HG03196 (cell line): ENCODE measurements around the gene GFOD2.
A peak's percentile ranks its signal among the peaks of the same experiment; 100 is the strongest.

Source experiments
- ATAC-seq: cut with Tn5 transposase; IDR thresholded peaks from one replicate; pipeline ENCODE4 v1.9.1; 2021; ENCODE audit not compliant: unreplicated experiment

GFOD2 gene

DNA sequence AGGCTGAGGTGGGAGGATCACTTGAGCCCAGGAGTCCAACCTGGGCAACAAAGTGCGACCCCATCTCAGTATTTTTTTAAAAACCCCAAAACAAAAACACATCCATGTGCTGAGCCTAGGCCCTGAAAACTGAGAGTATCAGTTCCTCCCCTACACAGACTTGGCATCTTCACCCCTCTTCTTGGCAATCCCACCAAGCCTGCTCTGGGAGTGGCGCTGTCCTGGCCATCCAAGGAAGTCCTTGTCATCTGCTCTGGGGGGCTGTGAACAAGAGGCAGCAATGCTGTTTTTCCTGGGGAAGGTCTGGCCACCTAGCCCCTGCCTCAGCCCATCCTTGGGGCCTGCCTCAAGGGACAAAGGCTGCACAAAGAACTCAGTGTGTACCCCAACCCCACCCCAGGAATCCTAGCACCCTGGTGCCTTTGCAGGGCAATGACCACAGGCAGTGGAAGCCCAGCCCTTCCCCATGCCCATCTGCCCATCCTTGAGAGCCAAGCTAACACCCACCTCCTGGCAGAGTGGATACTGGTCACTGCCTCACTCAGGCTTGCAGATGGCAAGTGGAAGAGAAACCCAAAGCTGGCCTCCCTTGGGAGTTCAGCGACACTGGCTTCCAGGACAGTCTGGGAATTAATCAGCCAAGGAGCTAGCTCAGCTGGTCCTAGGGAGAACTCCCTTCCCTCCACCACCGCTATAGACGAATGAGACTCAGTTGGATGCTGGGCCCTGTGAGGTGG, 14.8 kb upstream of the GFOD2 start:
- ATAC-seq: no peak

DNA sequence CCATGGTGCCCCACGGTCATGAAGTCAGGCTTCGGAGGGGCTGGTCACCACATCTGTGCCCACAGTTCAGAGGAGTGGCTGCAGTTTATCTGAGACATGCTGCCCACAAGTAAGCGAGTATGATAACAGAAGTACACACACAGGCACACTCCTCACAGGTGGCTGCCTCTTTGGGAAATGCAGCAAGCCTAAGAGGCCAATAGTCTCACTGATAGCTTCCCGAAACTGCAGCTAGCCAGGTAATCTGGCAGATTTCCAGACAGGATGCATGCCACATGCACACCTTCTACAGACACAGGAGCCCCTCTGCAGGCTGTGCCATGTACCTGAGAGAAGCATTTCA, 12.6 kb upstream of the GFOD2 start:
- ATAC-seq: no peak

DNA sequence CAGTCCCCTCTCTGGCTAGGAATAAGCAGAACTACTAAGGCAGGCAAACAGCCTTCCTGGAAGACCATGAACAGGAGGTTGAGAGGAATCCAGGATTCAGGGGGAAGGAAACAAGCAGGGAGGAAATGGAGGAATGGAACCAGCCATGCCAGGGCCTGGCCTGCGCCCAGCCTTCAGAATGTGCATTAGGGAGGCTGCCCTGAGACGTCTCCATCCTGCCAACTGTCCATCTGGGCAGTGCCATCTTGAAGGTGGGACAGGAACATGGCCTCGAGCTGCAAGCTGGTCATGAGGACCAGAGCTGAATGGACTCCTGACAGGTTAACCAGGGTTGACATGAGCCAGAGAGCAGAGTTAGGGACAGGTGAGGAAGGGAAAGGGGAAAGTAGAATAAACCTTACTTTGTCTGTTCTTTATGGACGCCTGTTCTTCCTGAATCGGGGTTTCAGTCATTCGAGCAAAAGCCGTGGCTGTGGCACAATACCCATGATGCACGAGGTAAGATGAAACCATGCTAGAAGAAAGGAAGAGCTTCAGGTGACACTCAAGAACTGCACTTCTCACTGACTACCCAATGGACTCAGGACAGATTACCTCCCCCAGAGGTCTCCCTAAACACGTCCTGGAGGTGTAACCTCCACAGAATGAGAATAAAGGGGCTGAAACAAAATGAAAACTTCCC, 12.1 kb upstream of the GFOD2 start:
- ATAC-seq: no peak

DNA sequence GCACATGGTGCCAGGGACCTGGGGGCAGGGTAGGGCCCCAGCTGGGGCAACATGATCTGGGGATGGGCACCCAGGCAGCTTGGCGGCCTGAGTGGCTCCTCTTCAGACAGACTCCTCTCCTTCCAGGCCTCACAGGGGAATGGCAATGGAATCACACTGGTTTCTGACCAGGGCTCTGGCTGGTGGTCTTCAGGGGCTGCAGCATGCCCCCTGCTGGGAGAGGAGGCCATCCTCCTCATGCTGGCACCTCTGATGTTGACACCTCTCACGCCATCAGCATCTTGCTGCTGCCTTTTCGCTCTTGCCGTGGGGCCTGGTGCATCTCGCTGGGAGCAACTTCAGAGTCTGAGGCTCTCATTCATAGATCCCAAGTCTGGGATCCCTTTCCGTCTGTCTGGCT, 11.2 kb upstream of the GFOD2 start:
- no peak for ATAC-seq

DNA sequence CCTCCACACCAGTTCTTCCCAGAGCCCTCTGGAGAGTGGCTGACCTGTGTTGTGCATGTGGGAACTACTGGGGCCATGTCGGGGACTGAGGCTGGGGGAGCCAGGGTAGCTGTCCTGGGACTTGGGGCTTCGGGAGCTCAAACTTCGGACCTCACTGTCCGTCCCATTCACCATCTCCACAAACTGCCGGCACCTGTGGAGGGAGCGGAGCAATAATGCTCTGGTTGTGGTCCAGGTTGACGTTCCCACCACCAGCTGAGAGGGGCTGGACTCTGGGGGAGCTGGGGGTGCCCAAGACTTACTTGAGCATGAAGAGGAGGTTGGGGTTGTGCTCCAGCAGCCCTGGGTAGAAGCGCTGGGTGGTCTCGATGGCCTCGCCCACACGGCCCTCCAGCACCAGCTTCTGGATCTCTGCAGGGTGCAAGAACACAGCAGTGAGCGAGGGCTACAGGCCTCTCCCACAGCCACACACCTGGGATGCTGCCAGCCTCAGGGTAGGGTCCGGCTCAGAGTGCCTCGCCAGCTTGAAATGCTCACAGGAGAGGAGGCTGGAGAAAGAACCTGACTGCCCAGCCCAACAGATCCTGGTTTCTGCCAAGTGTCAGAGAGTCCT, 10.6 kb upstream of the GFOD2 start:
- ATAC-seq: no peak

DNA sequence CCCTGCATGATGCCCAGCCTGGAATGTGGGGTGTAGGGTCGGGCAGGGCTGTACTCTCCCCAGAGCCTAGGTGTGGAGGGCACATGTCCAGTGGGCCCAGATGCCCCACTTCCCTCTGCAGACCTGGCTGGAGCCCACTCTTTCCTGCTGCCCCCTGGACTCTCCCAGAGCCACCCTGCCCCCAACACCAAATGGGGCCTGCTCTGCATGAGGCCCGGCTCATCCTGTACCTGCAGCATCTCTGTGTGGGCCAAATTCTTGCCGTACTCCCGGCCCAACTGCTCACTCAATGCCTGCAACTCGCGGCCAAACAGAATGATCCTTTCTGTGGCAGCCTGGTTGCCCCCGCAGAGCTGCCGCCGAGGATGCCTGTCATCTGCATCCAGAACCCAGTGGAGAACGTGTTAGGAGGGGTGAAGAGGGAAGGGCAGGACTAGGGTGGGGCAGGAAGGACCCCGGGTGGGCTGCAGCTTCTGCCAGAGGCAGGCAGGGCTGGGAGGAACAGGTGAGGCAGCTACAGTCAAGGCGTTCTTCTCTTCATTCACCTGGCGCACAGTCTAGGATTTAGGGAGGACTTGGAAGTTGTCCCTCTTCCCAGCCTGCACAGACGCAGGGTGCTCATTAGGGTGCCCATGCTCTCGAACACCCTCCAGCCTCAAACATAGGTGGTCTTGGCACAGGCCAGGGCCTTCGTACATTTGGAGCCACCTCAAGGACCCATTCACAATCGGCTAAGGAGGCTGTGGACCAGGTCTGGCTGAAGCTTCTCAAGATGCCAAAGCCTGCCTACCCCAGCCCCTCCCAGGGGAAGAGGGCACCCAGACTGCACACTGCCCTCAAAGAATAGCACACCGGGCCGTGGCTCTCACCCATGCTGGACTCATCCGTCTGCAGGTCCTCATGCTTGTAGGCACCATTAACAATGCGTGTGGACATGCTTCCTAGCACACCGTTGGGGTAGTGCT, 8.7 kb upstream of the GFOD2 start:
- no peak for ATAC-seq

DNA sequence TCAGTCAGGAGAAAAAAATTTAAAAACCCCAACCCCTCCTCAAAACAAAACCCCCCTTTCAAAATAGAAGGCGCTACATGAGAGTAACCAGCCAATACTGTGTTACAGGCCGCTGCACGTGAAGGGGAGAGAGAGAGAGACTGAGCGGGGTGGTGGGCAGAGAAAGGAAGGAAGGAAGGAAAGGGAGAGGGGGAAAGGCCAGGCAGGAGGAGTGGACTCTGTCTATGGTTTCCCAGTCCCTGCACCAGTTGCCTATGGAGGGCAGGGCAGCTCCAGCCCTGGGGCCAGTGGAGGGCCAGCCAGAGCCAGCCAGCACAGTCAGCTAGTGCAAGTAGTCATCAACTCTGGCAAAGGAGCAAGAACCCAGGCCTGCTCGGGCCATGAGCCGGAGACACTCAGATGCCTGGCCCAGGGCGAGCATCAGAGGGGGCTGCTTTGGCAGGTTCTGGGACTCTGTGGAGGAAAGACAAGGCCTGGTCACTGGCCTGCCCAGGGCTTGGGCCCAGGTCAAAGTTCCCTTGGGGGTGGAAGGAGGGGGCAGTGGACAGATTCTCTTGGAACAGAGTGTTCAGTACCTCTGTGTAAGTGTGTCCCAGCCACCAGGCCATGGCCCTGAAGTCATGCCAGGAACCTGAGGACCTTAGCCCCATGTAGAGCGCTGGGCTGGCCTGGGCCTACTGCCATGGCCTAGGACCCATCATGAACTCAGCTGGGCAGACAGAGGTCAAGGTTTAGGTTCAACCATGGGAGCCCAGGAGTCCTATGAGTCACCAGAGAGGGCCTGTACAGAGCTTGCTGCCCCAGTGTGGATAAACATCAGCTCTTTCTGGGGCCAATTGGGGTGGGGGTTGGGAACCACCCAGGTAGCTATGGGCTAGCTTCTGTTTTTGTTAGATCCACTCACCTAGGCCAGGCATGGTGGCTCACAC, 7.3 kb upstream of the GFOD2 start:
- no peak for ATAC-seq

DNA sequence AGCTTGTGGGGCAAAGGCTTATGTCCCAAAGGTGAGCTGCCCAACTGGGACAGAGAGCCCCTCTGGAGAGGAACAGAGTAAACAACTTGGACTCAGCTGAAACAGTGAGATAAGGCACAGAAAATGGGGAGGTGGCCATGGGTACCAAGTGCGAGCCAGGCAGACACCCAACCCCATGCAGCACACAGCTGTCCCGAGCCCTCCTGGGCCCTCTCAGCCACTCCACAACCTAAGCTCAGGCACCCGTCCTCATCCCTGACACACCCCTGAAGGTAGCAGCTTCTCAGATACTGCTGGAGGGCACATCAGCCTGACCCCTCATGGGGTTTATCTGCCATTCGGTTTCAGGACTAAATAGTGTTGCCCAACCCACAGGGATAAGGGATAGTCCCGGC, 4.8 kb upstream of the GFOD2 start:
- no peak for ATAC-seq

DNA sequence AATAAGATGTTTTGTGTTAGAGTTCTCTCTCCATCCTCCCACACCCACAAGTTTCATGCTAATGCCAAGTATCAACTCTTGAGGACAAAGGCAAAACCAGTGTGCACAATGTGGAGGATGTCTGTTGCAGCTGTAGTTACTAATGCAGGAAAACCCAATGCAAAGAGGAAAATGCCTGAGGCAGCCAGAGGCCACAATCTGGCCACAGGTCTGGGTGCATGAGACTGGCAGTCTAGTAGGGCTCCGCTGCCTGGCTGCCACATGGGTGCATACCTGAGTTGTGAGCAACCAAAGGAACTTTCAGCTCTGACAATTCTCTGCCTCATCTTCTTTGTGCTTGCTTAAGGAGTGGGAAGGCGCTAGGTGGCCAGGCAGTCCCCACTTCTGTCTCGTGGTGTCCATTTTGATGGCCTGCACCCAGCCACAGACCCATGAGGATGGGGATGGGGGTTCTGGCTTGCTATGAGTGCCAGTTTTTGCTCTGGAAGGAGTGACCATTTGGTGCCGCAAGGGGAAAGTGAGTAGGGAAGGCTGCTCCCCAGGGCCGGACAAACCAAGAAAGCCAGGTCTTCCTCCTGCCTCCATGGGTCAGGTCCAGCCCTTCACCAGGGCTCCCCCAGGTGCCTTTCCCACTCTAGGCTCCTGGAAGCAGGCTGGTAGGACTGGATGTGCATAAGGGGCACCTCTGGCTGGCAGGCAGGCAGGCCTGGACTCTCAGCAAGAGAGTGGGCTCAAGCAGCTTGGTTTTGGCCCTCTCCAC, 4.2 kb upstream of the GFOD2 start:
- no peak for ATAC-seq

DNA sequence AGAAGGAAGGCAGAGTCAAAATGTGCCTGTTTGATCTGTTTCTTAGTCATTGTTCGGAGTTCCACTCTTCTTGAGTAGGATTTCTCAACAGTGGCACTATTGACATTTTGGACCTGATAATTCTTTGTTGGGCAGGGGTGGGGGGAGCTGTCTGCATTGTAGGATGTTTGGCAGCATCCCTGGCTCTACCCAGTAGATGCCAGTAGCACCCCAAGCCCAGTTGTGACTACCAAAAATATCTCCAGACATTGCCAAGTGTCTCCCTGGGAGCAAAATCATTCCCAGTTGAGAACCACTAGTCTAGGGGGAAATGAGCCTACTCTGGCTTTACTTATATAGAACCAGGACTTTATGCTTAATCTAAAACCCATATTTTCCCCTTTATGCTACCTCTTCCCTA, 1.1 kb upstream of the GFOD2 start:
- no peak for ATAC-seq

DNA sequence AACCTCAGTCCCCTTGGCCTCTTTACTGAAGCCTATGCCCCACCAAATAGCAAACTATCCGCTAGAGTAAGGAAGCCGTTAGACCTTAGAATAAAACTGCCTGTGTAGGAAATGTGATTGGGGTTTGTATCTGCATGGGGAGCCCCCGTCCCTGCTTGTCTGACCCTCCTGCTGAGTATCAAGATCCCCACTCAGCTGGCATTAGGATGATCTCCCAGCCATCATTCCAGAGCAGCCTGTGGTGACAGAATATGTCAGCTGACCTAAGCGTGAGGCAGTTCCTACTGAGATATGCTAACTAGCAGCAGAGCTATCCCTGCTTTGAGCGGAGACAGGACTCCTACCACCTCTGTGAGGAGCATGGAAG, 645 bp upstream of the GFOD2 start:
- peak; percentile 20 for ATAC-seq

DNA sequence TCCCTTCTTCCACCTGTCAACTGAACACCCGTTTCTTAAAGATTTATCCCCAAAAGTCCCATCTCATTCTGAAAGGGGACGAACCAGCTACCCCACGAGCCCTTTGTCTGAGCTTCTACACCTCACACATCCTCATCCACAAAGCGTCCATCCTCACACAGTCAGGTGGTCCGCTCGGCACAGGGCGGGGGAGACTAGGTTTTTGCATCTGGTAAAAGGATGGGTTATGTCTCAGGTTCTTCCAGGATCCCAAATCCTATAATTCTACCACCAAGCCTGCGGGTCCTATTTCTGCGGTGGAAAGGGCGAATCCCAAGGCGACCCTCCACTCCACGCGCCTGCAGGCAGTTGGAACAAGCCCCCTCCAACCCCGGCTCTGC, 458 bp downstream of the GFOD2 start:
- ATAC-seq: peak; percentile 17

DNA sequence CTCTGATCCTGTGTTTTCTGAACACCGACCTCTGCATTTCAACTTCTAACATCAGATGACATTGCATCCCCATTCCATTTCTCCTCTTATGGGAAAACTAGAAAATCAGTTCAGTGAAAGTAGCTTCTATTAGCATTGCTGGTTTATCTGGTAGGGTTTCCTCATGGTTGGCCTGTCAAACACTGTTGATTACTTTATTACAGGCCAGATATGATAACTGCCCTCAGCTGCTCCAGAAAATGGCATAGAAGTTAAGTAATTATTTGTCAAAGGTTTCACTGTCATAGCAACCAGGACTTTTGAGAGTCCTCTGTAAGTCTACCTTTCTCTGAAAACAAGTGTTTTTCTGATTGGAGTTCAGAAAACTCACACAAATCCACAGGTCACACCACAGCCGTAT, 3.0 kb downstream of the GFOD2 start:
- no peak for ATAC-seq

DNA sequence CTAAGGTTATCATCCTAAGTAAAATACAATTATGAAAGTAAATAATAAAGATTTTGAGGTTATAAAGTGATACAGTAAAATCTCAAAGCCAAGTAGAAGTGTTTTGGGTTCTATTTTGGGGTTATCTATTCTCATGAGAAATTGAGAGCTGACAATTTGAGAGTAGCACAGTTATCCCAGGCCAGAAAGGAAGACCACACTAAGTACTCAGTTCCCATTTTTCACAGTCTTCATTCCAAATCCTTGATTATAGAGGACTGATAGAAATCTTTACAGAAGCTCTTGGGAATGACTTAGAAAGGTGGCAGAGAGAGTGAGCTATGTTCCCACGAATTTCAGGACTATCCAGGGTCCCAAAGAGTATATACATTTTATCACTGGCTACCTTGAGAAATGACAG, 4.6 kb downstream of the GFOD2 start:
- ATAC-seq: no peak

DNA sequence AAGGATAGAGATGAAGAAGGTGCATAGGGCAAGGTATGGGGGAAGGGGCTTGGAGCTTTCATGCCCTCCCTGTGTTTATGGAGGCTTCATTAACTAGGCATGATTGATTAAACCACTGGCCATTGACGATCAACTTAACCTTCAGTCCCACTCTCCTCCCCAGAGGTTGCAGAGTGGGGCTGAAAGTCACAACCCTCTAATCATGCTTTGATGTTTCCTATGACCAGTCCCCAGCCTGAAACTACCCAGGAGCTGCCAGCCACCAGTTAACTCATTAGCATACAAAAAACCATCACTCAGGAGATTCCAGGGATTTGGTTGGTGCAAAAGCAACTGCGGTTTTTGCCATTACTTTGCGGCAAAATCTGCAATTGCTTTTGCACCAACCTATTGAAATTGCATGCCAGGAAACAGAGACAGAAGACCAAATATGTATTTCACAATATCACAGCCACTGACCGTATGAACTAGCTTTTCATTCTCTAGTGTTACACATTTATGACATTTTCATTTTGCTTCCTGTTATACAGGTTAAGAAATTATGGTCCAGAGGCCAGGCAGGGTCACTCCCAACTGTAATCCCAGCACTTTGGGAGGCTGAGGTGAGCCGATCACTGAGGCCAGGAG, 5.4 kb downstream of the GFOD2 start:
- no peak for ATAC-seq

DNA sequence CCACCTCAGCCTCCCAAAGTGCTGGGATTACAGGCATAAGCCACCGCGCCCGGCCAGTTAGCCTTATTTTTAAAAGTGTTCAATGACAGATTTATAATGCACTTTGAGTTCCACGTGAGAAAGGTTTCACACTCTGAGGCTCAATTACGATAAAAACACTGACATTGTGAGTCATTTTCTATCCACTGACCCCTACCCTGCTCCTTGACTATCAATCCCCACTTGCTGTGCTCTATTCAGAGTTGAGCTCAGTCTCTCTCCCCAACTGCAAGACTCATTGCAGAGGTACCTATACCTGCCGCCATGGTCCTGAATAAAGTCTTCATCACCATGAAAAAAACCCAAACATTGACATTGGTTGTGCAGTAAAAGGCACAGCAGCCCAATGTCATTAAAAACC, 8.5 kb downstream of the GFOD2 start:
- ATAC-seq: no peak

DNA sequence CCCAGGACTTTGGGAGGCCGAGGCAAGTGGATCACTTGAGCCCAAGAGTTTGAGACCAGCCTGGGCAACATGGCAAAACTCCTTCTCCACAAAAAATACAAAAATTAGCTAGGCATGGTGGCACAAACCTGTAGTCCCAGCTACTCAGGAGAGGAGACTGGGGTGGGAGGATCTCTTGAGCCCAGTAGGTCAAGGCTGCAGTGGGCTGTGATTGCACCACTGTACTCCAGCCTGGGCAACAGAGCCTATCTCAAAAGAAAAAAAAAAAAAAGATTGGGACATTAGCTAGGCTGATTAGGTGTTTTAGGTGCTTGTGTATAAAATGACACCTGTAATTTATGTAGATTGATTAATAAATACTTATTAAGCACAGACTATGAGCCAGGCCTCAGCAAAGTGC, 10.1 kb downstream of the GFOD2 start:
- no peak for ATAC-seq

DNA sequence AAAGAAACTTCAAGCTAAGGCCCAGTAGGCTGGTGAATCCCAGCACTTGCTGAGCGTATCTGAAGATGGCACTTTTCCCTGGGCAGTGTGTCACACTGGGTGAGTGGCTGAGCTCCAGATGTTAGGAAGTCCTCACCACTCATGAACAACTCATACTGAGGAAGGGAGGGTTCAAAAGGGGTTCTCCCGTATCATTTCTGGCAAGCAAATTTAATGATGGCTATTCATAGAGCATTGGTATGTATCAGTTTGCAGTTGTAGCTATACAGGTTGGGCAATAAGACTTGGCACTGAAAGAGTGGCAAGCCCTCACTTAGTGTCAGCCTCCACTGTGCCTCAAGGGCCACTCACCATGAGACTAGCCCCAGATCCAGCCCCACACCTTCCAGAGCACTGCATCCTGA, 10.7 kb downstream of the GFOD2 start:
- no peak for ATAC-seq

DNA sequence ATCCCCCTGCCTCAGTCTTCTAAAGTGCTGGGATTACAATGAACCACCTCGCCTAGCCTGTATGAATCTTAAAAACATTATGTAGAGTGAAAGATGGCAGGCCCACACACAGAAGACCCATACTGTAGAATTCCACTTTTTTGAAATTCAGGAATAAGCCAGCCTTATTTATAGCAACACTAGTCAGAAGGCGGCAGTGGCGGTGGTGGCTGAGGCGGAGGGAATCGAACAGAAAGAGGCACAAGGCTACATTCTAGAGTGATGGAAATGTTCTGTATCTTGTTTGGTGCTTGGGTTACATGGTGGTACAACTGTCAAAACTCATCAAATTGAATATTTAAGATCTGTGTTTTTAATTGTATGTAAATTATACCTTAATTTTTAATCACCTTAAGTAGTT, 11.3 kb downstream of the GFOD2 start:
- ATAC-seq: no peak
